Stimulated activated CD4-positive, alpha-beta T cell treated with anti-CD3 and anti-CD28 coated beads, Interleukin-1b, Interleukin-23, amount 100 ng/mL, for 48 hours (primary cell): ENCODE data around the gene ZBTB8A.
A peak's percentile ranks its signal among the peaks of the same experiment; 100 is the strongest.
"Not testable (repeated sequence)": the region's sequence is repeated elsewhere in the genome, so short reads cannot be mapped to it uniquely, and the experiment has no call there.

Experiments used
- DNase-seq: peaks from one replicate; pipeline ENCODE4 v3.0.0-alpha.2; 2020

ZBTB8A gene

DNA sequence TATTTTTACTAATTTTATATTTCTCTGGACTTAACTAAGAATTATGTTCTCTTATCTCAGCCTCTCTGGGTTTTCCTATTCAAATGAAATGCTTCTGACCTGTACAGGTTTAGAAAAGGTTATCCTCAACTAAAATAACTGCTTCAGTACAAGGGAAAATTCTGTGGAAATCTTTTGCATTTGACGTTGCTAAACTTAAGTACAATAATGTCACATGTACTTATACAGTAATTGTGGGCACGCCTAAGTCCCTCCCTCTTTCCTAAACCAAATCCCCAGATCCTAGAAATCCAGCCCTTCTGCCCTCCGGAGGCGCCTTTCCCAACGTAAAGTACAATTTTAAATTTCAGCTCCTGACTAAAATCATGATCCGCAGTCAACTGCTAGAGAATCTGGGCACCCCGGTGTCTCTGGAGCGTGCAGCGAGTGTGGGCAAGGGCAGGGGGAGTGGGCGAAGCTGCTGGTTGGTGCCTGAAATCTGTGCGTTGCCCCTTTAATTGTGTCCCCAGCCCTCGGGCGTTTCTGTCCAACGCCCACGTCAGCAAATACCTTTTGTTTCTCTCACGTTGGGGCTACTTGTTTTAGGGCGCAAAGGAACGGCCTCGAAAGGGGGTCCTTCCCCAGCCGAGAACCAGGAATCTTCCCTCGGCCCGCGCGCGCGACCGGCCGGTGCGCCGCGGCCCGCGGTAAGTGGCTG, at the start of gene ZBTB8A:
Gene ZBTB8A (plus strand): TSS at position 541 of the 697 bp plus-strand sequence. CDS start 53,505 bp downstream, outside the sequence.
- DNase-seq, result no peak

DNA sequence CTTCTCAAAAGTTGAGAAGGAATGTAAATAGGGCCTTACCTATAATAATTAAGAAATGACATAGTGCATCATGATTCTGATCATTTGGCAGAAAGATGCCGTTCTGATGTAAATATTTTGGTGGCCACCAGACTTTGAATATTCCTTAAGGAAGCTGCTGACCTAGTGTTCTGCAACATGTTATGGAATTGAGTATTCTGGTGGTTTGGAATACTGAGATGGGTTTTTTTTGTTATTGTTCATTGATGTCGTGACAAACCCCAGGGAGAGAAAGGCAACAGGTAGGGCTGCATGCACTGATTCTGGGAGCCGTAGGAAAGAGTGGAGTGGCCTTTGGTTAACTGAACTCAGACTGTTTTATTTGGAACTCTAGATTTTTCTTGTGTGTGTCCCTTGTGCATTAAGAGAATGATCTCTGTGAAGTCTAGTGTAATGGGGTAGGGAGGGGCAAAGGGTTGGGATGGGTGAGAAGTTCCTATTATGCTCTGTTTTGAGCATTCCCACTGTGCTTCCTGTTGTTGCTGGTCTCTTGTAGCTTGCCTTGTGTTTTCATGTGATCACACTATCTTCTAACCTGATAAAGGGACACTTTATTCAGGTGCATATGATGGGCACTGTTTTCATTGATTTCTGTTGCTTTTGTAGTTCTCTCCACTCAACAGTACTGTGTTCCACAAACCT, 49.3 kb upstream of the ZBTB8A start:
- no peak for DNase-seq

DNA sequence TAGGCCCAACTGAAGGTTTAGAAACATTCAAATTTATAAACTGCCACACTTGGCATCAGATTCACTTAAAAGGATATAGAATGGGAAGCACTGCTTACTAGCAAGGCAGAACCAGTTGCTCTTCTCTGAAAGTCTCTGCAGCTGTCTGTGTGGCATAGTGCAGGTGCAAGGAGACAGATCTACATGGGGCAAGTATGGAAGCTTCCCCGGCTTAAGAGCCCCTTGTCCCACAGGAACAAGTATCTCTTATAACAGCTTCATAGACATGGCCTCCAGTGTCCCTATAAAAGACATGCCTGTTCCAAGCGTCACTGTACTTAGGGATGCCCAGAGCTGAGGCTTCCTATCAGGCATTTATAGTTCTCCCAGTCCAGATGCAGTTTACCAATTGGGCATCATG, 47.8 kb upstream of the ZBTB8A start:
- no peak for DNase-seq

DNA sequence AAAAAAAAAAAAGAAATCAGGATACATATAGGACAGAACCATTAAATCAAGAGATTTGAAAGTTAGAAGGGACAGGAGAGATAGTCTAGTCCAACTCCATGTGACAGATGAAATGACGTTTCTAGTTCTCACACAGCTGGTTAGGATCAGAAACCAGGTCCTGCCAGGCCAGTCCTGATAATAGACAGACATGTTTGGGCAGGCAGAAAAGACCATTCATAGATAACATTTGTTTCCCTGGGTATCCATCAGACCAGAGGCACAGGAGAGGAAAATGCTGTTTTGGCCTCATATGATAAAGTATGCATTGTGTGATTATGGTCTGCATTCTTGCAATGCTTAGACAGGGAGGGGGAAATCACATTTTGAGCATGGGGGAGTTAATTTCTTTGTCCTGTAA, 45.0 kb upstream of the ZBTB8A start:
- no peak for DNase-seq

DNA sequence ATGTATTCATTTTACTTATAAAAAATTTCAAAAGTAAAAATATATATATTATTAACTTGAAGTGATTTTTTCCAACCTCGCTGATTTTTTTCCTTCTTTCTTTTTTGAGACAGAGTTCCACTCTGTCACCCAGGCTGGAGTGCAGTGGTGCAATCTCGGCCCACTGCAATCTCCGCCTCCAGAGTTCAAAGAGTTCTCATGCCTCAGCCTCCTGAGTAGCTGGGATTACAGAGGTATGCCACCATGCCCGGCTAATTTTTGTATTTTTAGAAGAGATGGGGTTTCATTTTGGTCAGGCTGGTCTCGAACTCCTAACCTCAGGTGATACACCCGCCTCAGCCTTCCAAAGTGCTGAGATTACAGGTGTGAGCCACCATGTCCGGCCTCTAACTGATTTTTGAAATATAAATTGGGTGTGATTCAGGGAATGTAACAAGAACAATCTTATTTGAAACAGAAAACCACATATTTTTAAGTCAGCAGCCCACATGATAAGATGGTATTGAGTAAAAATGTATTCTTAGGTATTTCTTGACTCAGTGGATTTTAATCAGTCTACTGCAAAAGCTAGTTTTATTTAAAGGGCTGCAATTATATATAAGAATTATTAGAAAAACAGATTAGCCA, 44.4 kb upstream of the ZBTB8A start:
- no peak for DNase-seq

DNA sequence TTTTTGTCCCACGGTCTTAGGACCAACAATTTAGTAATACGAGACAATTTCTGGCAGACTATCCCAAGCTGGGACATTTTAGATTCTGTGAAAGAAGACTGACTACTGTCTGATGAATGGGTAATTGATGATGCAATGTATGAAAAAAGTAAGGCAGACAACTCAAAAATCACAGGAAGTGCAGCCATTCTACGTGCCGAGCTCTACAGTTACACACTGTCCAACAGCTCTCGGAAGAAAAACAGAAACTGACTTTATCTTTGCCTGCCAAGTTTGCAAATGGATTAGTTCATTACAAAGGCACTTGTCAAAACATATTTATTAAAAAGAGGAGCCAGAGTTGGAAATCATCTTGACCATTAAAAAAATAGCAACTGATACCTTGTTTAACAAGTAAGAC, 43.1 kb upstream of the ZBTB8A start:
- DNase-seq, result no peak

DNA sequence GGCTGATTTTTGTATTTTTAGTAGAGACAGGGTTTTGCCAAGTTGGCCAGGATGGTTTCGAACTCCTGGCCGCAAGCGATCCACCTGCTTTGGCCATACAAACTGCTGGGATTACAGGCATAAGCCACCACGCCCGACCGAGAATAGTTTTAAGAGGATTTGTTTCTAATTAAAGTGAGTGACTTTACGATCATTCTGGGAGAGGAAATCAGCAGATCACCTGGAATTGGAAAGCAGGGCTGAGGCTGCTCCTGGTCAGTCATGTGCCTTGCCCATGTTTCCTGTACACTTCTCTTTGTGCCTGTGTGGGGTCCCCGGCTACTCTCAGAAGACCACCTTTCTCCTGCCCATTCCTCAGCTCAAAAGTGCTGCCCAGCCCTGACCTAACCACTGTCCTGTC, 40.5 kb upstream of the ZBTB8A start:
- no peak for DNase-seq

DNA sequence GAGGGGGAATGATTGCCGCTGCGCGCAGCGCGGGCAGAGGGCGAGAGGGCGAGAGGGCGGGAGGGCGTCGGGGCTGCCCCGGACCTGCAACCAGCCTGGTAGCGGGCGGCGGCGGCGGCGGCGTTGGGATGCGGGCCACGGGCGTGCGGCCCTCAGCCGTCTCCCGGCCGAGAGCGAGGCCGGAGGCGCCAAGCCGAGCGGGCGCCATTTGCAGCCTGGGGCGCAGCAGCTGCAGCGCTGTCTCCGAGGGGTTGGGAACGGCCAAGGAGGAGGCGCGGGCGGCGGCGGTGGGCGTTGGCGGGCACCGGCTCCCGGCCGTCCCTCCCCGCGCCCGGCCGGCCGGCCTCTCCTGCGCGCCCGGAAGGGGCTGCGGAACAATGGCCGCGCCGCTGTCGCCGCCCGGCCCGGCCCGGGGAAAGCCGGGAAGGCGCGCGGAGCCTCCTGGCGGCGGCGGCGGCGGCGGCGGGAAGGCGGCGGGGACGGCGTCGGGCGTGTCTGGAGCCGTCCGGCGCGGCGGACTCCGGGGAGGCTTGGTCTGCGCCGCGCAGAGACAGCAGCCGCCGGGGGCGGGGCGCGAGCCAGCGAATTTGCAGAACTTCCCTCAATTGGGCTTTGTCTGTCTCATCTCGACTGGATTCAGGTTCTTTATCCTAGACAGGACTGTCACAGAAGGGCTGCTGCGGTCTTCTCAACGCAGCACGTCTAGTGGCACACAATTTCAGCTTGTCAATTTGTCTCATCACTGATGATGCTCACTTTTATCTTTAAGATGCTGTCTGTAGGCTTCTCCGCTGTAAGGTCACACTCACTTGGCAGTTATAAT, 38.6 kb upstream of the ZBTB8A start:
- DNase-seq, result peak; percentile 6

DNA sequence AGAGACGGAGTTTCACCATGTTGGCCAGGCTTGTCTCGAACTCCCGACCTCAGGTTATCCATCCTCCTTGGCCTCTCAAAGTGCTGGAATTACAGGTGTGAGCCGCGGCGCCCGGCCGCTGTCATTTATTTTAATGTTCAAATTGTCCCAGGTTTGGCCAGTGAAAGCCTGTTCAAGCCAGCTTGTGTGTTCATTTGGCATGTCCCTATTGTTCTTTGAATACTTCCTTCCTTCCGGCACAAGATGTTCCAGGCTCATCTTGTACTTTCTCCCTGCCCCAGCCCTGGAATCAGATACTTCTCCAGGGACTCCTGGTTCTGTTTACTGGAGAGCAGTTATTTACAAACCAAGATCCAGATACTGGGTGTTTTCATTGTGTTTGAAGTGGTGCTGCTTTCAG, 37.4 kb upstream of the ZBTB8A start:
- no peak for DNase-seq

DNA sequence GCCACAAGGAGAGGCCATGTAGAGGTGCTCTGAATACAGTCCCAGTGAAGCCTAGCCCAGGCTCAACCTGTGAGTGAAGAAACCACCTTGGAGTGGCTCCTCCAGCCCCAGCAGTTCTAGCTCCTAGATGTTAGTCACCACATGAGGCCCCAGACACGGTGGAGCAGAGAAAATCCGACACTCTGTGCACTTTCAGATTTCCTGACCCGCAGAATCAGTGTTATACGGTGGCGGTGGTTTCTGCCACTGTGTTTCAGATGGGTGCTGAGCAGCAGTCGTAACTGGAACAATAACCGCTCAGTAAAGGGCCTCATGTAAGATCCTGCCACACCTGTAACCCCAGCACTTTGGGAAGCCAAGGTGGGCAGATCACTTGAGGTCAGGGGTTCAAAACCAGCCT, 36.1 kb upstream of the ZBTB8A start:
- no peak for DNase-seq

DNA sequence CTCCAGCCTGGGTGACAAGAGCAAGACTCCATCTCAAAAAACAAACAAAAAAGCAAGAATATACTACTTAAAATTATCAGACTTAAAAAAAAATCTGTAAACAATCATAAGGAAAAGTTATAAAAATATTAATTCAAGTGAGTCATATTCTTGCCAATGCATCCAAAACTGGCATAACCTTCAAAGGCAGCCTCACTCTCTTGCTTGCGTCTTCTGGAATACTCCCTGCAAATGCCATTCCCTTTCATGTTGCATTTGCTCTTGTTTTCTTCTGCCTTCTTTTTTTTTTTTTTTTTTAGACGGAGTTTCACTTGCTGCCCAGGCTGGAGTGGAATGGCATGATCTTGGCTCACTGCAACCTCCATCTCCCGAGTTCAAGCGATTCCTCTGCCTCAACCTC, 32.2 kb upstream of the ZBTB8A start:
- no peak for DNase-seq

DNA sequence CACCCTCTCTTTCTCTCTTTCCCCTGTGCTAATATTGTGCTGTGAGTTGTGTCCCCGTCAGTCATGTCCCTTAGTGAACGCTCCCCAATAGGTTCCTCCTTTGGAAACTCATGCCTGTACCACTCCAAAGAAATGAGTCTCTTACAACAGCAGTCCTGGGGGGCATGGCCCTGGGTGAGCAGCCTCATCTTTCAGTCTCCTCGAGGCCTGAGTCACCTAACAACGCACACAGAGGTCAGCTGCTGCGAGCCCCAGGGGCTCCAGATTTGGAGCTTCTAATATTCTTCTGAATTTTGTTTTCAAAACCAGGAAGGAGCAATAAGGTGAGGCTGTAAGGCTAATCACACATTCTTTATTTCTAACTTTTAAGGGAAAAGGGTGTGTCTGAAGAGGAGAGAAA, 30.5 kb upstream of the ZBTB8A start:
- DNase-seq, result no peak

DNA sequence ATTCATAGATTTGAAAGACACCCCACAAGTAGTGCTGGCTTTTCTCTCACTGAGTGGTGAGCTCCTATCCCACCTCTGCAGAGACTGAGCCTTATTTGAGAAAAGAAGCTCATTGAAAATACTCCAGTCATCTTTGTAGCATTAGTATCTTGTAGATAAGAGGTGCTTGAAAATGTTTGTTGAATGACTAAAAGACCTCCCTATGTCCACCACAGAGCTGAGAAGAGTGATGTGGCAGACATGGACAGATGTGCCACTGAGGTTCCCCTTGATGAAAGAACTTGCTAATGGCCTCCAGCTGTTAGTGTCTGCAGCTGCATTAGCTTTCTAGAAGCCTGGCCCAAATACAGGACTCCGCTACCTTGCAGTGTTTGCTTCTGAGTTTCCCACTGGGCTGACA, 29.3 kb upstream of the ZBTB8A start:
- DNase-seq, result no peak

DNA sequence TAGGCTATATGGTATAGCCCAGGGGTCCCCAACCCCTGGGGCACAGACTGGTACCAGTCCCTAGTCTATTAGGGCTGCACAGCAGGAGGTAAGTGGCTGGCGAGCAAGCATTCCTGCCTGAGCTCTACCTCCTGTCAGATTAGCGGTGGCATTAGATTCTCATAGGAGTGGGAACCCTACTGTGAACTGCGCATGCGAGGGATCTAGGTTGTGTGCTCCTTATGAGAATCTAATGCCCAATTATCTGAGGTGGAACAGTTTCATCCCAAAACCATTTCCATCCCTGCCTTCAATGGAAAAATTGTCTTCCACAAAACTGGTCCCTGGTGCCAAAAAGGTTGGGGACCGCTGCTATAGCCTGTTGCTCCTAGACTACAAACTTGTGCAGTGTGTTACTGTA, 22.8 kb upstream of the ZBTB8A start:
- no peak for DNase-seq

DNA sequence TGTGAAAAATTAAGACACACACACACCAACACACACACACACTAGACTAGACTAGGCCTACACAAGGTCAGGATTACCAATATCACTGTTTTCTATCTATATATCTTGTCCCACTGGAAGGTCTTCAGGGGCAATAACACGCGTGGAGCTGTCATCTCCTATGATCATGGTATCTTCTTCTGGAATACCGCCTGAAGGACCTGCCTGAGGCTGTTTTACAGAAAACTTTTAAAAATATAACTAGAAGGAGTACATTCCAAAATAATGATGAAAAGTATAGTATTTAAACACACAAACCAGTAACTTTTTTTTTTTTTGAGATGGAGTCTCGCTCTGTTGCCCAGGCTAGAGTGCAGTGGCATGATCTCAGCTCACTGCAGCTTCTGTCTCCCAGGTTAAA, 20.3 kb upstream of the ZBTB8A start:
- DNase-seq, result no peak

DNA sequence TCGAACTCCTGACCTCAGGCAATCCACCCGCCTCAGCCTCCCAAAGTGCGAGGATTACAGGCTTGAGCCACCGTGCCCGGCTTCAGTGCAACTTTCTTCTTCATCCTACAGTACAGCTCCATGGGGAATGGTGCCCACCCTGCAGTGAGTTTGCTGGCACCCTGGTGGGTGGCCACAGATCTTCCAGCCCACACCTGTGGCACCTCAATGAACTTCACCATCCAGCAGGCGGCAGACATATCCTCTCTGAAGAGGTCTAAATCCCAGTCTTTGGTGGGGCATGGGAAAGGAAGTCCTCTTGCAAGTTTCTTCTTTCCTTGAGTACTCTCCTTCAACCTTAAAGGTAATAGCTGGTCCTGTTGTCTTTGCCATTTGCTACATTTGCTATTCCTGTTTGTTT, 18.1 kb upstream of the ZBTB8A start:
- DNase-seq, result no peak

DNA sequence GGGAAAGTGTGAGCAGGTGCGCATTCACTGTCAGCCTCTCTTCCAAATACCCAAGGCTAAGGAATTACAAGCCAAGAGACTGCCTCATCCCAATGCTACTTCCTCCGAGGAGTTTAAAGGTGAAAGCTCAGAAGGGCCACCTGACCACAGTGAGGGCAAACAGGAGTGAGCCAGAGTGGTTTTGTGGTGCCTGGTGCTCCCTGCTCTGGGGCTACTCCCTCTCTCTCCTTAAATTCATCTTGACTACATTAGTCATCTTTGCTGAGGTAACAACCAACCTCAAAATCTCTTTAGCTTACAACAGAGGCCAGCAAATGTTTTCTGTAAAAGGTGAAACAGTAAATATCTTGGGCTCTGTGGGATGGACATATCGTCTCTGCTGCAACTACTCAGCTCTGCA, 14.2 kb upstream of the ZBTB8A start:
- no peak for DNase-seq

DNA sequence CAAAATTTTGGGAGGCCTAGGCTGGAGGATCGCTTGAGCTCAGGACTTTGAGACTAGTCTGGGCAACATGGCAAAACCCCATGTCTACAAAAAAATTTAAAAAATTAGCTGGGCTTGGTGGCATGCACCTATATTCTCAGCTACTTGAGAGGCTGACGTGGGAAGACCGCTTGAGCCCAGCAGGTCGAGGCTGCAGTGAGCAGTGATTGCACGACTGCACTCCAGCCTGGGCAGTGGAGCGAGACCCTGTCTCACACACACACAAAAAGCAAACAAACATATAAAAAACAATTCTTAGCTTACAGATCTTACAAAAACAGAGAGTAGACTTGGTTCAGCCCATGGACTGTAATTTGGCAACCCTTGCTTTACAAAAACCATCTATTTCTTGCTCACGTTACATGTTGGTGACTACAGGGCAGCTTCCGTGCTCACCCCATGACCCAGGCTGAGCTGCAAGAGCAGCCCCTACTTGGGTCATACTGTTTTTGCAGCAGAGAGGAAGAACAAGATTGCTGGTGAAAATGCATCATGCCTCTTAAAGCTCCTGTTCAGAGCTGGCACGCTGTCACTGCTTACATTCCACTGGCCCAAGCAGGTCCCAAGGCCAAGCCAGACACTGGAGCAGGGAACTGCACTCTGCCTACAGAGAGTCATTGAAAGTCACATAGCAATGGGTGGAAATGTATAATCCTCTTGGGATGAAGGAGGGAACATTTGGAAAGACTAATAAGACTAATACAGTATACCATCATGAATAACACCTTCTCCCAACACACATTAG, 13.4 kb upstream of the ZBTB8A start:
- DNase-seq, result no peak

DNA sequence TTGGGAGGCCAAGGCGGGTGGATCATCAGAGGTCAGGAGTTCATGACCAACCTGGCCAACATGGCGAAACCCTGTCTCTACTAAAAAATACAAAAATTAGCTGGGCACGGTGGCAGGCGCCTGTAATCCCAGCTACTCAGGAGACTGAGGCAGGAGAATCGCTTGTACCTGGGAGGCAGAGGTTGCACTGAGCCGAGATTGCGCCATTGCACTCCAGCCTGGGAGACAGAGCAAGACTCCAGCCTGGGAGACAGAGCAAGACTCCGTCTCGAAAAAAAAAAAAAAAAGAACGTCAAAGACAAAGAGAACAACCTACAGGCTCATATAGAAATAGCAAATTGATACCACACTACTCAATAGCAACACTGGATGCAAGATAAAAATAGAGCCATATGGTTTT, 10.7 kb upstream of the ZBTB8A start:
- DNase-seq, result not testable (repeated sequence)

DNA sequence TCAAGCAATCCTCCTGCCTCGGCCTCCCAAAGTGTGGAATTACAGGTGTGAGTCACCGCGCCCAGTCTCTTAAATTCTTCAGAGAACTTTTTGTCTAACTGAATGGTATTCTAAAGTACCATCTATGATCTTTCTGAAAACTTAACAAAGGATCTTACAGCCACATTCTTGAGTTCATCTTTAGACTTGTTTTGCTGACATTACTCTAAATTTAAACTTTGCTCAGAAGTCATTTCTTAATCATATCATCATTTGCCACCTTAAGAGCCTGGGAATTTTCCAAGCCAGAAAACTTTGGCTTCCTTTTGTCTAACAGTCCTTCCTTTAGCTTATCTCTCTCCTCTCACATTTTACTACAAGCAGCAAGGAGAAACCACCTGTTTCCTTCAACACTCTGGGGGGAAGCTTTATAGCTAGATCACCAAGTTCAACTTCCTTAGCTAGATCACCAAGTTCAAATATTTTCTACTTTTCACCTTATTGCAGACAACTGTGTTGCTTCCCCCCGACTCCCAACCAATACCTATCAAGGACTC, 5.4 kb upstream of the ZBTB8A start:
- no peak for DNase-seq

DNA sequence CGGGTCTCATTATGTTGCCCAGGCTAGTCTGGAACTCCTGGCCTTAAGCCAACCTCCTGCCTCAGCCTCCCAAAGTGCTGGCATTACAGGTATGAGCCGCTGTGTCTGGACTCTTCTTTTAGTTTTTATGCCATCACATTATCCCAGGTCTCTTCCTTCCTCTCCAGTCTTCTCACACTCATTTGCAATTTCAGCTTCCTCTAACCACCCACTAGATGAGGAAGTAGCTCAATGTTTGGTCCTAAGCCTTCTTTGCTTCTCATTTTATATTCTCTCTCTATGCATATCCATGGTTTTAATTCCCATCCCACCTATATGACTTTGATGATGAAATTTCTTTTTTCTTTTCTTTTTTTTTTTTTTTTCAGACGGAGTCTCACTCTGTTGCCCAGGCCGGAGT, 3.1 kb upstream of the ZBTB8A start:
- DNase-seq, result no peak

DNA sequence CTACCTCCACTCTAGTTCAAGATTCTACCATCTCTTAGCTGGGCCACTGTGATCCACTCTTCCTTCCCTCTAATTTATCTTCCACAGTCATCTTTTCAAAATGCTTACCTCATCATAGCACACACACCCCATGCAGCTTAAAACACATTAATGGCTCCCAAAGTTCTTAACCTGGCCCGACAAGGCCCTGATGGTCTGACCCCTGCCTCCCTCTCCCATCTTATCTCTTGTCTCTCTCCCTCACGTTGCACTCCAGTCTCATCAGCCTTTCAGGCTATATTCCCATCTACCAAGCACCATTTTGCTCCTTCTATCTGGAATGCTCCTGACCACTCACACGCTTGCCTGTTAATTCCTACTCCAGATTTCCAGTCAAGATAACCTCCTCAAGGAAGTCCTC, 2.5 kb upstream of the ZBTB8A start:
- no peak for DNase-seq
